Measurements from ENCODE around the gene GNG7.

GRCh38 chr19:2645826-2646225, 56.7 kb downstream of the GNG7 start:
- TF ChIP-seq EZH2phosphoT487 (IDR thresholded peaks at IDR 0.05; ENCODE audit: insufficient read depth, low read depth), result no peak
- no peak for TF ChIP-seq EZH2 (IDR thresholded peaks at IDR 0.05; ENCODE audit: insufficient read depth, poor library complexity, severe bottlenecking)
